ENCODE measurements around the gene GPR152.
A peak's percentile ranks its signal among the peaks of the same experiment; 100 is the strongest.

The GPR152 gene

GRCh38 chr11:67464411-67465188, 12.1 kb upstream of the GPR152 start:
- DNase-seq, result peak; percentile 86

DNA sequence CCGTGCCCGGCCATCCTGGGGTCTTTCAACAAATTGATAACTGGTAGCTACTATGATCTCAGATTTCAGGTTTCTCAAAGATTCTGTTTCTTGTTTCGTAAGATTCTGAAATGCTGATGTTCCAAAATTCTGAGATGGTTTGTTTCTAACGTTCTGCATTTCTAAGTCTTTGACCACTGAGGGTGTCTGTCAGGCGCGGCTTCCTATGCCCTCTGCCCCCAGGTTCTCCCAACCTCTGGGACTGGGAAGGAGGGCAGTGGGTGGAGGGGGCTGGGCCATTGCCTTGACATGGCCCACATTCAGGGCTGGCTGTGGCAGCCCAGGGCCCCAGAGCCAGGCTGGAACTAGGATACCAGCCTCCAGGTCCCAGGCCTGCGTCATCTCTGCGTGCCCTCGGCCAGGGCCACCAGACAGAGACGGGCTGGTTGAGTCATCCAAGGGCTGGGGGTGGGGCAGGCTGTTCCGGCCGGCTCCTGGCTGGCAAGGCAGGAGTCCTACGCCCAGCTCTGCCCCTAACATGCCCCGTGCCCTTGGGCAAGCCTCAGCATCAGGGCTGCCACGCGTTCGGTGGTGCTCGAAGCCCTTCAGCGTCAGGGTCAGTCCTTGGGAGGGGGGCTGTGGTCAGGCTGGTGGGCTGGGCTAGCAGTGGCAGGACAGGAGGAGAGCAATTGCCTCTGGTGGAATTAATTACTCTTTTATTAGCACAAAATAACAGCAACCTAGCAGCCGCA, 11.3 kb upstream of the GPR152 start:
- no peak for DNase-seq

GRCh38 chr11:67463186-67463585, 10.7 kb upstream of the GPR152 start:
- no peak for DNase-seq

DNA sequence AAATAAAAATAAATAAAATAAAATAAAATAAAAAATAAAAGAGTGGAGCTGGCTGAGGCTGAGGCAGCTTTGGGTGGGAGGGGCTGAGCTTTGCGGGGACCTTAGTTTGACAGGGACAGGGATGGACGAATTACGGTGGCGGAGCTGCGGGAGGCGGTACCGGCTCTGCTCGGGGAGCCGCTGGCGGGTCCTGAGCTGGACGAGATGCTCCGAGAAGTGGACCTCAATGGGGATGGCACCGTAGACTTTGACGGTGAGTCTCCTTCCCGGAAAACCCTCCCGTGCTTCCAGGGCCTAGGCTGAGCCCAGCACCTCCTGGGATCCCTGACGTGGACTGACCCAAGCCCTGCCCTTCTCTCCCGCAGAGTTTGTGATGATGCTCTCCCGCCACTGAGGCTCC, 5.7 kb upstream of the GPR152 start:
- no peak for DNase-seq

- no peak for DNase-seq
These were observed 4.9 kb upstream of the GPR152 start for GRCh38 chr11:67457453-67457852.

- no peak for DNase-seq
These were observed 3.7 kb upstream of the GPR152 start for GRCh38 chr11:67456068-67456705.

DNA sequence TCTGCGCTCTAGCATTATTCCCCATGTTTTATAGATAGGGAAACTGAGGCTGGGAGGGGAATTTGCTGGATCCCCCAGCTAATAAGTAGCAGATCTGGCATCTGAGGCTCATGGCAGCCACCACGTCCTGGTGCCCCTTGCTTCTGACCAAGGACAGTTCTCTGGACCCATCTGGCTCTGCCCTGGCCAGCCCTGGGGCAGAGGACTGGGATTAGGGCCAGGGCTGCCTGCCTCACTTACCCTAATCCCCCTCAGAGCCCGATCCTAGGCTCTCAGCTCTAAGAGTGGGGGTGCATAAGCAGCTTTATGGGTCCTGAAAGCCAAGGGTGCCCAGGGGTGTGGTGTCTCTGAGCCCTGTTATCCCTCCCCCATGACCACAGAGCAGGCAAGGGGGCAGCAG, 2.5 kb upstream of the GPR152 start, which contains the start of gene CABP4:
Gene CABP4, plus strand, starts transcription at position 301 of the 400 bp plus-strand sequence. Its CDS starts 70 bp downstream, at position 371.
- DNase-seq, result no peak

GRCh38 chr11:67453816-67454732, 1.5 kb upstream of the GPR152 start:
- DNase-seq, result no peak

DNA sequence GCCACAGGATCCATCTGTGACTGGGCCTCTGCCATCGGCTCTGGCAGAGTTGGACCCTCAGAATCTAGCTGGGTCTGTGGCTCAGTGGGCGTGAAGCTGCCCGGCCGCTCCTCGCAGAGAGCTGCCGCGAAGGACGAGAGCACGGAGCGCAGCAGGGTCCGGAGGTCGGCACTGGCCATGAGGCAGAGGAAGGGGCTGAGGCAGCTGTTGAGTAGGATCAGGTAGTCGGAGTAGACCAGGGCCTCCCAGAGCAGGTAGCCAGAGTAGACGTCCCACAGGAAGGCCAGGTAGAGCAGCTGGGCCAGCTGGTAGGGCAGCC, 912 bp downstream of the GPR152 start:
- no peak for DNase-seq

DNA sequence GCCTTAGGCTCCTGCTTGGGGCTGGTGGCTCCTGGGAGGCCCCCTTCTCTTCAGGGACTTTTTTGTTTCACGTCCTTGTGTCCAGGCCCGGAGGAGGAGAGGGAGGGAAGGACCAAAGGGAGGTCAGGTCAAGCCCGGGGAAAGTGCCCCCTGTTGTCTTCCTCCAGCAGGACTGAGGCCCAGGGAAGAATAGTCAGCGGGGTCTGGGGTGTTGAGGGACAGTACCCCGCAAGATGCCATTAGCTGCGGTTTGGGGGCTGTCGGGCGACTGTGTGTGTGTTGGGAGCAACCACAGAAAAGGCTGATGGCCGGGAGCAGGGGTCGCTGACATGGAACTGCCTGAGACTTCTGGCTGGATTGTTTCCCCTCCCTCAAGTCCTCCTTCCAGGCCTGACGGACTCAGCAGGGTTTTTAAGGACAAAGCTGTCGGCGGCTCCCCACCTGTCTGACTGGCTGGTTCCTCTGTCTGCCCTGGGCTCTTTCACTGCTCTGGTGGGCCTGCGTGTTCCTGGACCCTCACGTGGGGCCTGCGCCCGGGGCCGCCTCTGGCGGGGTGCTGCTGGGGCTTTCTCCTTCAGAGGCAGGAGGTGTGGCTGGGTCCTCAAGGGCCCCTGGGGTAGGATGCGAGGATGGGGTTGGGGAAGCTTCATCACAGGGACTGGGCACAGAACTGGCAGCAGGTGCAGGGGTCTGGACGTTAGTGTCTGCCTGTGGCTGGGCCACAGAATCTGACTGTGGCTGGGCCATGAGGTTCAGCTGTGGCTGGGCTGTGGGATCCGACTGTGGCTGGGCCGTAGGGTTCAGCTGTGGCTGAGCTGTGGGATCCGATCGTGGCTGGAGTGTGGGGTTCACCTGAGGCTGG, 1.5 kb downstream of the GPR152 start:
- DNase-seq, result no peak

DNA sequence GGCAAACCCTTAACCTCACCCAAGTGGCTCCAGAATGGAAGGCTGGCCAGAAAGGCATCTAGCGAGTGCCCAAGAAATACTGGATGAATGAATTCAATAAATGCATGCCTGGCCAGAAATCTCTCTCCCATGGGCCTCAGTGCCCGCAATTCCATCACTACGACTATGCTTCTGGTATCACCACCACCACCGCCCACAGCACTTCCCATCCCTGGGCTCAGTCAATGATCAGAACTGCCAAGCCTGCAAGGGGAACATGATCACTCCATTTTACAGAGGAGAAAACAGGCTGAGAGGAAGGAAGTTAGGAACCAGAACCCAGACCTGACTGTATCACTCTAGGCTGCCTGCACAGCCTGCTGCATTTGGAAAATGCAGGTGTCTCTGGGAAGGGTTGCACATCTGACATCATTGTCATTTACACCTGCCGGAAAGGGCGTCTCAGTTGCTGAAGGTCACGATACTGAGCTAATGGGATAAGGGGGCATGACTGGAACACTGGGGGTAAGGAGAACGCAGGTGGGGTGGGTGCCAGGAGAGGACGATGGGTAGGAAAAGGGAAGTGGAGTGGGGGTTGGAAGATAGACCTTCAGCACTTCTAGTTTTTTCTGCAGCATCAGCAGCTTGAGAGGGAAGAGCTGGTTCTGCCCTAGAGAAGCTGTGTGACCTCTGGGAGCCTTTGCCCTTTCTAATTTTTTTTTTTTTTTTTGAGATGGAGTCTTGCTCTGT, 3.2 kb downstream of the GPR152 start:
- no peak for DNase-seq

DNA sequence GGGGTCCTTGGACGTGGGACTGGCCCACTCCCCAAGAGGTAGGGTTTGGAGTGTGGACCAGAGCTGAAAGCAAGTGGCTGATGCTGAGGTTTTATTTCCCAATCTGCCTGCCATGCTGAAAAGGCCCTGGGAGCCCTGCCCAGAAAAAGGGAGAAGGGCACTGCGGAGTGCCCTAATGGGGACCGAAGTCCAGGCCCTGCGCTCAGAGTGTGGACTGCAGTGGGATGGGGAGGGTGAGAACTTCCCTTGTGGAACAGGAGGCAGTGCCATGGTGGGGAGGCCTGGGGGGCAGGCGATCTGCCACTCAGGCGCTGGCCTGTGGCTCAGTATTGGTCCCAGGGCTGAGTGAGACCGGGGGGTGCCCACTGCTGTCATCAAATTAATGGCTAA, 4.3 kb downstream of the GPR152 start:
- DNase-seq, result no peak

- DNase-seq, result no peak
These were observed 7.0 kb downstream of the GPR152 start for GRCh38 chr11:67445515-67445914.

DNA sequence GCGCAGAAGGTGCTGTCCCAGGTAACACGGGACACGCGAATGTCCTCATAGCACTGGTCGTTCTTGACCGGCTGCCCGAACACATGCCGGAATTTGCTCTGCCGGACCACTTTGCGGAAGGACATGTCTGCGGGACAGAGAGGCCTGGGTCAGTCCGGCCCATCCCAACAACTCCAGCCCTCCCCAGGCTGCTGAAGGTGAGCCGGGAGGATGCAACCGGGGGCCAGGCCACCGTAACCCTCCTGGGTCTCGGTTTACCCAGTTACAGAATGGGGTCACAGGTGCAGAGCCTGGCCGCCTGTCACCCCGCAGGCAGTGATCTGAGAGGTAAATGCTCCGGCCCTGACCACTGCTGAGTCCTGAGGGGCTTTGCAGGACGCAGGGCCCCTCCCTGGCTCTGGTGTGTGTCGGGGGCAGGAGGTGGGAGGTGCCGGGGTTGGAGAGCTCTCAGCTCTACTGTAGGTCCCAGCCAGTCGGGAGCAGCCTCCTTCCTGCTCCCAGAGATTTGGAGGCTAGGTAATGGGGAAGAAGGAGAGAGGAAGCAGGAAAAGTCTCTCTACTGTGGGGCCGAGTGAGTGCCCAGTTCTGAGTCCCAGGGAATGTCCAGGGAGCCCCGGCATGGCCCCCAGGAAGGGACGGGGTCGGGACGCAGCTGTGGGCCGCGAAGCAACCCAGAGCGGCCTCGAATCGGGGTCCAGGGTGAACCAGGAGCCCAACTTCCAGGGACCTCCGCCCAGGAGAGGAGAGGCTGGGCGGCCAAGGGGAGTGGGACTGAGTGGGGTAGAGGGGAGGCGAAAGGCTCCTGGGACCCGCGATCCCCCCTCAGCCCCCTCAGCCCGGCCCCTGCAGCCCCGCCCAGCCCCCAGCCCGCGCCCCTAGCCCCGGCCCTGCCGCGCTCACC, 9.8 kb downstream of the GPR152 start:
- no peak for DNase-seq

GRCh38 chr11:67441731-67442351, 10.7 kb downstream of the GPR152 start:
- no peak for DNase-seq

GRCh38 chr11:67441098-67441563, 11.4 kb downstream of the GPR152 start:
- DNase-seq, result no peak

GRCh38 chr11:67440229-67441097, 12.1 kb downstream of the GPR152 start:
- DNase-seq, result no peak
